GM23338 (cell line): ENCODE measurements around the gene MELTF. TPM values are rescaled to one million over a fixed set of nuclear protein-coding genes. Genes with fewer than 3 reads are reported as not detected.

Experiments used
- ATAC-seq: fragments of 200-7000 bp; cut with Tn5 transposase; 3 replicates; pipeline ENCODE4 v1.9.1; 2020
- DNase-seq: peaks from one replicate; pipeline ENCODE4 v3.0.0-alpha.2; 2015; ENCODE audit warnings: low spot score
- H2AFZ ChIP-seq: fragments of 200-600 bp; sonication (generic); 2 replicates; pipeline ENCODE4 v1.8.0; 2016; ENCODE audit warnings: antibody characterized with exemption, mild to moderate bottlenecking, moderate library complexity
- H3F3A ChIP-seq: fragments of 200-600 bp; sonication (generic); replicated peaks from 2 replicates; pipeline ENCODE4 v1.8.0; 2017; ENCODE audit warnings: antibody characterized with exemption, mixed run types, low read depth
- H3K27ac ChIP-seq: fragments of 200-600 bp; sonication (generic); 2 replicates; pipeline ENCODE4 v1.6.1; 2016; ENCODE audit warnings: low read depth
- H3K27me3 ChIP-seq: fragments of 200-600 bp; sonication (generic); 2 replicates; pipeline ENCODE4 v1.8.0; 2016; ENCODE audit warnings: mild to moderate bottlenecking, mixed run types, moderate library complexity; ENCODE audit not compliant: insufficient read depth
- H3K36me3 ChIP-seq: fragments of 200-600 bp; sonication (generic); 2 replicates; pipeline ENCODE4 v1.8.0; 2016; ENCODE audit warnings: mild to moderate bottlenecking; ENCODE audit not compliant: insufficient read depth
- H3K4me1 ChIP-seq: fragments of 200-600 bp; sonication (generic); 2 replicates; pipeline ENCODE4 v1.8.0; 2016; ENCODE audit warnings: mild to moderate bottlenecking, moderate library complexity; ENCODE audit not compliant: insufficient read depth
- H3K4me2 ChIP-seq: fragments of 200-600 bp; sonication (generic); 2 replicates; pipeline ENCODE4 v1.7.1; 2017; ENCODE audit warnings: mixed run types
- H3K4me3 ChIP-seq: fragments of 200-600 bp; sonication (generic); 2 replicates; pipeline ENCODE4 v1.6.1; 2016; ENCODE audit warnings: mixed run types
- H3K79me2 ChIP-seq: fragments of 200-600 bp; sonication (generic); replicated peaks from 2 replicates; pipeline ENCODE4 v1.8.0; 2017; ENCODE audit warnings: mild to moderate bottlenecking; ENCODE audit not compliant: insufficient read depth
- H3K9me2 ChIP-seq: fragments of 200-600 bp; sonication (generic); 2 replicates; pipeline ENCODE4 v1.8.0; 2017; ENCODE audit not compliant: insufficient read depth
- H4K20me1 ChIP-seq: fragments of 200-600 bp; sonication (generic); replicated peaks from 2 replicates; pipeline ENCODE4 v1.8.0; 2017; ENCODE audit warnings: mild to moderate bottlenecking; ENCODE audit not compliant: insufficient read depth
- H3K27ac Mint-ChIP-seq: 2 replicates; pipeline ENCODE4 v1.8.0; 2020; ENCODE audit warnings: inconsistent platforms, mild to moderate bottlenecking, moderate library complexity, mixed read lengths
- H3K27me3 Mint-ChIP-seq: 3 replicates; pipeline ENCODE4 v1.8.0; 2022; ENCODE audit warnings: low read depth, mild to moderate bottlenecking, moderate library complexity, mixed read lengths, inconsistent platforms; ENCODE audit not compliant: insufficient read depth, poor library complexity
- H3K36me3 Mint-ChIP-seq: 3 replicates; pipeline ENCODE4 v1.8.0; 2021; ENCODE audit warnings: low read depth, mild to moderate bottlenecking, inconsistent platforms, moderate library complexity, mixed read lengths
- H3K4me1 Mint-ChIP-seq: 3 replicates; pipeline ENCODE4 v1.8.0; 2020; ENCODE audit warnings: mild to moderate bottlenecking, inconsistent platforms, mixed read lengths
- H3K4me3 Mint-ChIP-seq: 3 replicates; pipeline ENCODE4 v1.8.0; 2021; ENCODE audit warnings: moderate library complexity, mild to moderate bottlenecking, inconsistent platforms, mixed read lengths
- H3K9me3 Mint-ChIP-seq: 3 replicates; pipeline ENCODE4 v1.8.0; 2020; ENCODE audit warnings: moderate library complexity, mild to moderate bottlenecking, inconsistent platforms, mixed read lengths
- JUNB ChIP-seq: IDR thresholded peaks from one replicate; pipeline ENCODE4 v1.6.1; 2016; ENCODE audit warnings: antibody characterized with exemption; ENCODE audit not compliant: unreplicated experiment
- REST ChIP-seq: IDR thresholded peaks from one replicate; pipeline ENCODE4 v1.6.1; 2018; ENCODE audit warnings: antibody characterized with exemption; ENCODE audit not compliant: unreplicated experiment
- ZNF331 ChIP-seq: fragments of 250-450 bp; sonication (Bioruptor Pico); IDR thresholded peaks from 2 replicates; pipeline ENCODE4 v1.5.0; 2020; ENCODE audit warnings: low read depth, mild to moderate bottlenecking, moderate library complexity
- ZNF462 ChIP-seq: fragments of 250-450 bp; sonication (Bioruptor Pico); IDR thresholded peaks from 2 replicates; pipeline ENCODE4 v1.5.0; 2020; ENCODE audit warnings: mild to moderate bottlenecking, moderate library complexity
- polyA plus RNA-seq: library from polyadenylated mRNA; unstranded; fragments of >200 nt; fragmentation: Nextera tagmentation; extraction: Ambion mirVana; gene quantifications from 2 replicates; pipeline ENCODE4 v1.2.1, GENCODE V29; 2016
- total RNA-seq: library from RNA; depleted of rRNA; stranded (reverse); fragments of >200 nt; shearing (Covaris generic); gene quantifications from 2 replicates; pipeline ENCODE4 v1.2.3, GENCODE V29; 2014
- TF ChIP-seq, protein P1 (sequence below), 2 experiments: fragments of 200-600 bp in 1 of 2; sonication (generic) in 1 of 2; conservative IDR thresholded peaks; 2 replicates each; pipeline versions ENCODE4 v1.5.1 to v1.6.1; 2016 to 2017; ENCODE audit warnings: antibody characterized with exemption in 2 of 2, low read depth in 2 of 2, mild to moderate bottlenecking in 2 of 2, moderate library complexity in 1 of 2

The MELTF gene
- total and polyA plus RNA-seq, 2 experiments from 2014 or later: 1.4 to 5.2 TPM

- TF ChIP-seq ZNF462 (CRISPR knock-in tag): no peak
These were observed 6.2 kb downstream of the MELTF start (continued) for GRCh38 chr3:197023241-197023997.

- Mint-ChIP-seq H3K4me3 (no peak overlapping the region), H3K27ac (no peak overlapping the region), H3K27me3 (peaks cover 27% of the 10 kb centered on the region), H3K36me3 (no peaks in the 10 kb centered on the region), H3K9me3 (no peaks in the 10 kb centered on the region), H3K4me1 (peaks cover 42% of the 10 kb centered on the region)
- TF ChIP-seq JUNB (no peak), REST (no peak), ZNF331 (CRISPR knock-in tag) (no peak)
- TF ChIP-seq, protein P1, sequence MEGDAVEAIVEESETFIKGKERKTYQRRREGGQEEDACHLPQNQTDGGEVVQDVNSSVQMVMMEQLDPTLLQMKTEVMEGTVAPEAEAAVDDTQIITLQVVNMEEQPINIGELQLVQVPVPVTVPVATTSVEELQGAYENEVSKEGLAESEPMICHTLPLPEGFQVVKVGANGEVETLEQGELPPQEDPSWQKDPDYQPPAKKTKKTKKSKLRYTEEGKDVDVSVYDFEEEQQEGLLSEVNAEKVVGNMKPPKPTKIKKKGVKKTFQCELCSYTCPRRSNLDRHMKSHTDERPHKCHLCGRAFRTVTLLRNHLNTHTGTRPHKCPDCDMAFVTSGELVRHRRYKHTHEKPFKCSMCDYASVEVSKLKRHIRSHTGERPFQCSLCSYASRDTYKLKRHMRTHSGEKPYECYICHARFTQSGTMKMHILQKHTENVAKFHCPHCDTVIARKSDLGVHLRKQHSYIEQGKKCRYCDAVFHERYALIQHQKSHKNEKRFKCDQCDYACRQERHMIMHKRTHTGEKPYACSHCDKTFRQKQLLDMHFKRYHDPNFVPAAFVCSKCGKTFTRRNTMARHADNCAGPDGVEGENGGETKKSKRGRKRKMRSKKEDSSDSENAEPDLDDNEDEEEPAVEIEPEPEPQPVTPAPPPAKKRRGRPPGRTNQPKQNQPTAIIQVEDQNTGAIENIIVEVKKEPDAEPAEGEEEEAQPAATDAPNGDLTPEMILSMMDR (conservative IDR thresholded peaks at IDR 0.05; ENCODE audit: low read depth in 2 of 2): no peak
- Histone ChIP-seq H3K4me3 (no peak overlapping the region), H3F3A (no peaks in the 10 kb centered on the region), H4K20me1 (no peaks in the 10 kb centered on the region), H3K79me2 (no peaks in the 10 kb centered on the region), H3K27ac (no peak overlapping the region), H3K4me2 (no peak overlapping the region; the same call in 1 of the 2 replicates), H3K4me1 (peaks cover 8% of the 10 kb centered on the region; the same call in 1 of the 2 replicates), H2AFZ (peak overlapping the region; percentile 23; the same call in 1 of the 2 replicates), H3K36me3 (no peaks in the 10 kb centered on the region), H3K27me3 (no peaks in the 10 kb centered on the region), H3K9me2 (no peaks in the 10 kb centered on the region)
- ATAC-seq: peak; percentile 10; the same call in 1 of the 3 replicates
- no peak for DNase-seq
These were observed 7.0 kb downstream of the MELTF start for GRCh38 chr3:197022405-197023231.
